Mucosa of stomach (tissue), 1 donor: ENCODE measurements around the gene FKBP5.
A peak's percentile ranks its signal among the peaks of the same experiment; 100 is the strongest.
"Not testable (repeated sequence)": the region's sequence is repeated elsewhere in the genome, so short reads cannot be mapped to it uniquely, and the experiment has no call there.

Experiments
- H3K27me3 ChIP-seq: one replicate; pipeline ENCODE4 v1.7.0; 2013; ENCODE audit warnings: mild to moderate bottlenecking, low read length; ENCODE audit not compliant: control insufficient read depth, insufficient read depth
- H3K36me3 ChIP-seq: one replicate; pipeline ENCODE4 v1.7.0; 2013; ENCODE audit warnings: low read length; ENCODE audit not compliant: control insufficient read depth, insufficient read depth
- H3K4me1 ChIP-seq: one replicate; pipeline ENCODE4 v1.7.0; 2013; ENCODE audit warnings: mild to moderate bottlenecking, low read length; ENCODE audit not compliant: control insufficient read depth, insufficient read depth
- H3K4me3 ChIP-seq: one replicate; pipeline ENCODE4 v1.7.0; 2013; ENCODE audit warnings: low read length
- H3K9ac ChIP-seq: one replicate; pipeline ENCODE4 v1.7.0; 2013; ENCODE audit warnings: mild to moderate bottlenecking, low read length, moderate library complexity
- H3K9me3 ChIP-seq: one replicate; pipeline ENCODE4 v1.7.0; 2013; ENCODE audit warnings: mild to moderate bottlenecking, low read length, moderate library complexity; ENCODE audit not compliant: control insufficient read depth
- donor health status: Pancreatic carcinoma.

The FKBP5 gene

GRCh38 chr6:35703554-35703953, 14.8 kb upstream of the FKBP5 start:
- Histone ChIP-seq H3K4me3 (no peak overlapping the region), H3K9me3 (no peaks in the 10 kb centered on the region), H3K9ac (no peak overlapping the region), H3K27me3 (no peaks in the 10 kb centered on the region), H3K36me3 (no peaks in the 10 kb centered on the region), H3K4me1 (no peaks in the 10 kb centered on the region)

- Histone ChIP-seq H3K9ac (no peak overlapping the region), H3K4me1 (no peaks in the 10 kb centered on the region), H3K36me3 (no peaks in the 10 kb centered on the region), H3K27me3 (no peaks in the 10 kb centered on the region), H3K4me3 (no peak overlapping the region), H3K9me3 (no peaks in the 10 kb centered on the region)
Observed at GRCh38 chr6:35698858-35699257, 10.1 kb upstream of the FKBP5 start.

- H3K4me3 ChIP-seq, H3K4me1 ChIP-seq, H3K36me3 ChIP-seq, H3K27me3 ChIP-seq, H3K9ac ChIP-seq, H3K9me3 ChIP-seq: not testable (repeated sequence)
Observed at GRCh38 chr6:35698430-35698829, 9.7 kb upstream of the FKBP5 start.

- Histone ChIP-seq H3K4me1 (no peaks in the 10 kb centered on the region), H3K4me3 (no peak overlapping the region), H3K9ac (no peak overlapping the region), H3K36me3 (no peaks in the 10 kb centered on the region), H3K27me3 (no peaks in the 10 kb centered on the region), H3K9me3 (no peaks in the 10 kb centered on the region)
Observed at GRCh38 chr6:35694462-35694861, 5.7 kb upstream of the FKBP5 start.

- Histone ChIP-seq H3K36me3 (no peaks in the 10 kb centered on the region), H3K27me3 (no peaks in the 10 kb centered on the region), H3K9me3 (no peaks in the 10 kb centered on the region), H3K4me1 (no peaks in the 10 kb centered on the region), H3K4me3 (no peak overlapping the region), H3K9ac (no peak overlapping the region)
Observed at GRCh38 chr6:35691027-35691824, 2.5 kb upstream of the FKBP5 start.

- H3K9me3 ChIP-seq = no peaks in the 10 kb centered on the region
Observed at GRCh38 chr6:35690484-35690883, 1.8 kb upstream of the FKBP5 start.

GRCh38 chr6:35690006-35690405, 1.3 kb upstream of the FKBP5 start:
- H3K27me3 ChIP-seq, H3K9me3 ChIP-seq, H3K4me3 ChIP-seq, H3K4me1 ChIP-seq, H3K36me3 ChIP-seq, H3K9ac ChIP-seq: not testable (repeated sequence)

More at GRCh38 chr6:35690484-35690883, 1.8 kb upstream of the FKBP5 start:
- Histone ChIP-seq H3K9ac (no peak overlapping the region), H3K36me3 (no peaks in the 10 kb centered on the region), H3K27me3 (no peaks in the 10 kb centered on the region), H3K4me1 (no peaks in the 10 kb centered on the region), H3K4me3 (no peak overlapping the region)

GRCh38 chr6:35687658-35688604, 784 bp downstream of the FKBP5 start:
- Histone ChIP-seq H3K4me1 (no peaks in the 10 kb centered on the region), H3K9me3 (no peaks in the 10 kb centered on the region), H3K4me3 (peak overlapping the region; percentile 76)

GRCh38 chr6:35686873-35687555, 1.7 kb downstream of the FKBP5 start:
- Histone ChIP-seq H3K27me3 (no peaks in the 10 kb centered on the region), H3K36me3 (no peaks in the 10 kb centered on the region), H3K9ac (peak overlapping the region; percentile 76), H3K9me3 (no peaks in the 10 kb centered on the region), H3K4me3 (peak overlapping the region; percentile 76), H3K4me1 (no peaks in the 10 kb centered on the region)

More at GRCh38 chr6:35687658-35688604, 784 bp downstream of the FKBP5 start:
- Histone ChIP-seq H3K27me3 (no peaks in the 10 kb centered on the region), H3K36me3 (no peaks in the 10 kb centered on the region), H3K9ac (peak overlapping the region; percentile 76)

GRCh38 chr6:35686436-35686835, 2.3 kb downstream of the FKBP5 start:
- H3K9ac ChIP-seq = no peak overlapping the region
- H3K36me3 ChIP-seq = no peaks in the 10 kb centered on the region
- H3K4me1 ChIP-seq = no peaks in the 10 kb centered on the region
- H3K4me3 ChIP-seq = no peak overlapping the region
- no peaks in the 10 kb centered on the region for H3K27me3 ChIP-seq
- H3K9me3 ChIP-seq = no peaks in the 10 kb centered on the region

GRCh38 chr6:35683267-35683666, 5.4 kb downstream of the FKBP5 start:
- no peaks in the 10 kb centered on the region for H3K9me3 ChIP-seq
- no peaks in the 10 kb centered on the region for H3K27me3 ChIP-seq
- H3K4me1 ChIP-seq = no peaks in the 10 kb centered on the region
- no peaks in the 10 kb centered on the region for H3K36me3 ChIP-seq
- no peak overlapping the region for H3K9ac ChIP-seq
- H3K4me3 ChIP-seq = no peak overlapping the region

- Histone ChIP-seq H3K4me3 (no peak overlapping the region), H3K4me1 (no peaks in the 10 kb centered on the region), H3K36me3 (no peaks in the 10 kb centered on the region)
Observed at GRCh38 chr6:35681298-35681697, 7.4 kb downstream of the FKBP5 start.

More at GRCh38 chr6:35681298-35681697, 7.4 kb downstream of the FKBP5 start:
- Histone ChIP-seq H3K9ac (no peak overlapping the region), H3K27me3 (no peaks in the 10 kb centered on the region), H3K9me3 (no peaks in the 10 kb centered on the region)
